PC-3 (cell line): ENCODE measurements around the gene ACTG1. TPM values are rescaled to one million over a fixed set of nuclear protein-coding genes. Genes with fewer than 3 reads are reported as not detected.

Experiments used
- ATAC-seq: fragments of 200-7000 bp; cut with Tn5 transposase; 2 replicates; pipeline ENCODE4 v1.9.1; 2020; ENCODE audit warnings: mild to moderate bottlenecking, moderate library complexity
- BruUV-seq: library from RNA; stranded (reverse); fragments of 400-500 nt; replicated peaks from 2 replicates; lab custom pipeline; 2021; lab: Mats Ljungman, UMichigan
- CTCF ChIA-PET: fragments of 300-600 bp; sonication (Branson Sonifier 250); formaldehyde crosslinking; loops from one replicate; lab custom pipeline; 2022; ENCODE audit warnings: antibody characterized with exemption; lab: Charles Lee
- POLR2A ChIA-PET: fragments of 300-600 bp; sonication (Branson Sonifier 250); formaldehyde crosslinking; loops from one replicate; lab custom pipeline; 2022; ENCODE audit warnings: antibody characterized with exemption; ENCODE audit not compliant: unreplicated experiment; lab: Charles Lee
- DNase-seq: peaks from one replicate; pipeline ENCODE4 v3.0.0-alpha.2; 2015
- H2AFZ ChIP-seq: fragments of 300-600 bp; sonication (generic); 2 replicates; pipeline ENCODE4 v1.6.0; 2016; ENCODE audit warnings: antibody characterized with exemption, low read length
- H3F3A ChIP-seq: fragments of 300-600 bp; sonication (generic); one replicate; pipeline ENCODE4 v1.6.0; 2017; ENCODE audit warnings: antibody characterized with exemption, low read length, control low read depth, mild to moderate bottlenecking; ENCODE audit not compliant: unreplicated experiment
- H3K27ac ChIP-seq: fragments of 300-600 bp; sonication (generic); 2 replicates; pipeline ENCODE4 v1.5.1; 2016; ENCODE audit warnings: mild to moderate bottlenecking, low read length
- H3K27me3 ChIP-seq: fragments of 300-600 bp; sonication (generic); 2 replicates; pipeline ENCODE4 v1.6.1; 2016; ENCODE audit warnings: low read length, mixed read lengths
- H3K36me3 ChIP-seq: fragments of 300-600 bp; sonication (generic); 2 replicates; pipeline ENCODE4 v1.6.1; 2016; ENCODE audit warnings: low read depth, mixed run types, low read length, mixed read lengths
- H3K4me1 ChIP-seq: fragments of 300-600 bp; sonication (generic); 2 replicates; pipeline ENCODE4 v1.5.1; 2016; ENCODE audit warnings: low read length; ENCODE audit not compliant: insufficient read depth
- H3K4me2 ChIP-seq: fragments of 300-600 bp; sonication (generic); 2 replicates; pipeline ENCODE4 v1.6.0; 2016; ENCODE audit warnings: low read length
- H3K4me3 ChIP-seq: fragments of 300-600 bp; sonication (generic); 2 replicates; pipeline ENCODE4 v1.5.1; 2016; ENCODE audit warnings: mild to moderate bottlenecking, low read length, mixed read lengths
- H3K79me2 ChIP-seq: fragments of 300-600 bp; sonication (generic); 2 replicates; pipeline ENCODE4 v1.6.1; 2017; ENCODE audit warnings: low read length, mixed read lengths
- H3K9ac ChIP-seq: fragments of 300-600 bp; sonication (generic); 2 replicates; pipeline ENCODE4 v1.6.0; 2016; ENCODE audit warnings: mild to moderate bottlenecking, low read length
- H3K9me2 ChIP-seq: fragments of 300-600 bp; sonication (generic); replicated peaks from 2 replicates; pipeline ENCODE4 v1.6.1; 2016; ENCODE audit warnings: mixed run types, low read length, mixed read lengths
- H3K9me3 ChIP-seq: fragments of 300-600 bp; sonication (generic); 2 replicates; pipeline ENCODE4 v1.6.1; 2016; ENCODE audit warnings: low read length, mixed read lengths
- H4K20me1 ChIP-seq: fragments of 300-600 bp; sonication (generic); 2 replicates; pipeline ENCODE4 v1.6.1; 2016; ENCODE audit warnings: low read length, mixed read lengths
- CTCF ChIP-seq: fragments of 300-600 bp; sonication (generic); conservative IDR thresholded peaks from 2 replicates; pipeline ENCODE4 v1.5.1; 2017; ENCODE audit warnings: antibody characterized with exemption, low read depth, mild to moderate bottlenecking, low read length
- EZH2 ChIP-seq: fragments of 300-600 bp; sonication (generic); IDR thresholded peaks from one replicate; pipeline ENCODE4 v1.6.1; 2017; ENCODE audit warnings: antibody characterized with exemption, mild to moderate bottlenecking, low read length; ENCODE audit not compliant: unreplicated experiment
- EZH2phosphoT487 ChIP-seq: fragments of 300-600 bp; sonication (generic); IDR thresholded peaks from 2 replicates; pipeline ENCODE4 v1.6.1; 2018; ENCODE audit warnings: mild to moderate bottlenecking, antibody characterized with exemption, low read length, borderline replicate concordance
- intact Hi-C: fragments of 100-400 bp; cut with micrococcal nuclease; formaldehyde crosslinking; loops from 2 replicates; pipeline ENCODE4 v1.9.0; 2023
- total RNA-seq: library from RNA; depleted of rRNA; stranded (reverse); fragments of >200 nt; gene quantifications from 2 replicates; pipeline ENCODE4 v1.2.3, GENCODE V29; 2014

ACTG1 gene
- total RNA-seq, 1 experiment from 2014 or later = 4,503 TPM

DNA sequence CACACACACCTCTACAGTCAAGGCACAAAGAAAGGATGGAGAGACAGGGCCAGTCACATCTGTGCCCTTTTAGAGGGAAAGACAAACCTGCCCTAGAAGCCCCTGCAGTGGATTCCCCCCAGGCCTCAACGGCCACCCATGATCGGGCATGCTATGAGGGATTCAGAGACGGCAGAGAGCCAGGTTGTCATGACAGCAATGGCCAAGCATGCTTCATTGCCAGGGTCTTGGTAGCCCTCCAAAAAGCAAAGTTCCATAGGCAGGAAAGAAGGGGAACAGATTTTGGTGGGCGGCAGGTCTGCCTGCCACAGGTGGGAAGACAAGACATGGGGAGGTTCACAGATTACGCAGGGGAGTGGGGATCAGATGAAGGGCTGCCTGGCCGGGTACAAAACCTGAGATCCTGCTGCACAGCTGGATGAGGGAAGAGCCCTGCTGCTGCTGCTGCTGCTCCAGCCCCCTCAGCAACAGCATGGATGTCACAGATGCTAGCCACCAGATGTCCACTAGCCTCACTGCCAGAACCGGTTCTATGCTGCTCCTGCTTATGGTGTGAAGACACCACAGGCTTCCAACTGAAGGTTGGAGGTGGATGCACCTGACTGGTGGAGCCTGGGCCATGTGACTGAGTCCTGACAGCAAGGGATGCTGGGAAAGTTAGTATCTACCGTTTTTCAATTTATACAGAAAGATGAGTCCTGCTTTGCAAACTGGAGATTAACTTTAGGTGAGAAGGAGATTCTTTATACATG, 17.8 kb downstream of the ACTG1 start:
- ChIA-PET POLR2A (no interaction called here), CTCF (no interaction called here)
- Histone ChIP-seq H3K9ac (no peak overlapping the region), H3K9me2 (no peaks in the 10 kb centered on the region), H3K27me3 (no peaks in the 10 kb centered on the region), H4K20me1 (no peaks in the 10 kb centered on the region), H3K4me2 (no peak overlapping the region), H3K4me1 (peaks cover 4% of the 10 kb centered on the region), H3K36me3 (no peaks in the 10 kb centered on the region), H3K79me2 (no peaks in the 10 kb centered on the region), H3K4me3 (no peak overlapping the region), H3K27ac (no peak overlapping the region), H2AFZ (no peak overlapping the region), H3K9me3 (no peaks in the 10 kb centered on the region), H3F3A (no peaks in the 10 kb centered on the region)
- intact Hi-C loops = no loop called here
- no TSS peak for BruUV-seq
- DNase-seq (peak; percentile 34), ATAC-seq (0 out of 2 replicates have a peak, but pooled peaks have one; percentile 12)
- TF ChIP-seq EZH2phosphoT487 (no peak), CTCF (no peak), EZH2 (no peak)

- Histone ChIP-seq H3K9me3 (no peaks in the 10 kb centered on the region), H3K36me3 (no peaks in the 10 kb centered on the region), H3K4me2 (no peak overlapping the region), H3K79me2 (no peaks in the 10 kb centered on the region), H3K9me2 (no peaks in the 10 kb centered on the region), H3K4me3 (no peak overlapping the region), H3K27me3 (no peaks in the 10 kb centered on the region), H3K27ac (no peak overlapping the region), H2AFZ (no peak overlapping the region), H4K20me1 (no peaks in the 10 kb centered on the region), H3K4me1 (peaks cover 6% of the 10 kb centered on the region), H3F3A (no peaks in the 10 kb centered on the region), H3K9ac (no peak overlapping the region)
- TF ChIP-seq EZH2 (no peak), EZH2phosphoT487 (no peak), CTCF (no peak)
- intact Hi-C loops = no loop called here
- BruUV-seq = no TSS peak
- POLR2A ChIA-PET = no interaction called here
- no peak for ATAC-seq
- DNase-seq = no peak
- CTCF ChIA-PET = no interaction called here
Observed at GRCh38 chr17:81493198-81494038, 19.2 kb downstream of the ACTG1 start.

DNA sequence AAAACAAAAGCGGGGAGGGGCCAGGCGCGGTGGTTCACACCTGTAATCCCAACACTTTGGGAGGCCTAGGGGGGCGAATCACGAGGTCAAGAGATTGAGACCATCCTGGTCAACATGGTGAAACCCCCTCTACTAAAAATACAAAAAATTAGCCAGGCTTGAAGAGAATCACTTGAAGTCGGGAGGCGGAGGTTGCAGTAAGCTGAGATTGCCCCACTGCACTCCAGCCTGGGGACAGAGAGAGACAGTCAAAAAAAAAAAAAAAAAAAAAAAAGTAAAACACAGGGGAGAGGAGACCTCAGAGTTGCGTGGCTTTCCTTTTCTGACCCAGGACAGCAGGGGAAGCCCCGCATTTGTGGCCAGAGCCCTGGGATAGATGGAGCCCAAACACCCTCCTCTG, 19.9 kb downstream of the ACTG1 start:
- H3K27ac ChIP-seq = no peak overlapping the region
- no peak overlapping the region for H3K4me2 ChIP-seq
- H3K79me2 ChIP-seq = no peaks in the 10 kb centered on the region
- peaks cover 11% of the 10 kb centered on the region for H3K4me1 ChIP-seq
- intact Hi-C loops = no loop called here
- no TSS peak for BruUV-seq
- TF ChIP-seq CTCF (no peak), EZH2 (no peak), EZH2phosphoT487 (no peak)
- no peak overlapping the region for H3K4me3 ChIP-seq
- POLR2A ChIA-PET = no interaction called here
- CTCF ChIA-PET = no interaction called here
- no peaks in the 10 kb centered on the region for H4K20me1 ChIP-seq
- H3K9me3 ChIP-seq = no peaks in the 10 kb centered on the region
- no peaks in the 10 kb centered on the region for H3F3A ChIP-seq
- no peak for ATAC-seq
- H3K9me2 ChIP-seq = no peaks in the 10 kb centered on the region
- no peak for DNase-seq
- no peaks in the 10 kb centered on the region for H3K27me3 ChIP-seq
- no peak overlapping the region for H2AFZ ChIP-seq
- H3K36me3 ChIP-seq = no peaks in the 10 kb centered on the region
- H3K9ac ChIP-seq = no peak overlapping the region
